ENCODE results near the gene CALML4.
"Not testable (repeated sequence)": the region's sequence is repeated elsewhere in the genome, so short reads cannot be mapped to it uniquely, and the experiment has no call there.

Gene CALML4

DNA sequence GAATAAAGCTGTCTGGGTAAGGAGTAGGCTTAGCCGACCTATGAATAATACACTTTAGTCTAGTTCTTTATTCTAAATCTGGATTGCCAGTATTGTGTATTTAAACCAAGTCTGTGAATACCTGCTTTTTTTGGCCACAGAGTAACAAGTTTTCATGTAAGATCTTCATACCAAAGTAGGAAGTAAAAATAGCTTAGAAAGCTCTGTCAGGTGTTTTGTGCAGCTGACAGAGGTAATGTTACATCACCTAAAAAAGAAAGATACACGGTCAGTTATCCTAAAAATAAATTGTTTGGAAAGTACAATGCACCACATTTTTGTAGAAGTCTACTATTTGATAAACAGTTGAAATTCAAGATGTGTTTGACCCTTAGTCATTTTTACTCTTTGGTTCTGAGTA is 16.5 kb downstream of the CALML4 start:
- no peak for DNase-seq

- no peak for DNase-seq
Observed at GRCh38 chr15:68187559-68187958, 17.6 kb downstream of the CALML4 start.

DNA sequence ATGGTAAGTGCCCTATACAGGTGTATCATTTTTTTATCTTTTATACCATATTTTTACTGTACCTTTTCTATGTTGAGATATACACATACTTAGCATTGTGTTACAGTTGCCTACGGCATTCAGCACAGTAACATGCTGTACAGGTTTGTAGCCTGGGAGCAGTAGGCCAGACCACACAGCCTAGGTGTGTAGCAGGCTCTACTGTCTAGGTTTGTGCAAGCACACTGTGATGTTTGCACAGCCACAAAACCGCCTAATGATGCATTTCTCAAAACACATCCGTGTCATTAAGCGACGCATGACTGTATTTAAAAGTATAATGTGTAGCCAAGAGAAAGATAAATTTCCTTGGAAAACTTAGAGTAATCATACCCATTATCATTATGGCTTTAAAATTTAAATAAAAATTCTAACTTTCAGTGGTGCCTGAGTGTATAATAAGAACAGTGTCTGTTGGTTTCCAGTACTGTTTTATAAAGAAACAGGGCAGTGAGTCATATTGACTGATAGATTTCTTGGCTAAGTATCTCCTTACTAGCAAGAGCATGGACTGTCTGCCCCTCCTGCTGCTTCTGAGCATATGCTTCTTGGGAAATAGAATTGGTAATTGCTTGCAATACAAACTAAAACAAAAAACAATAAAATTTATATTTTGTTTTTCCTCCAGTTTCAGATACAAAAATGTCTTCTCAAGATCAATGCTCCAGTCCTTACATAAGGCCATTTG is 18.3 kb downstream of the CALML4 start:
- DNase-seq: no peak

- no peak for DNase-seq
Observed at GRCh38 chr15:68184616-68185480, 20.3 kb downstream of the CALML4 start.

DNA sequence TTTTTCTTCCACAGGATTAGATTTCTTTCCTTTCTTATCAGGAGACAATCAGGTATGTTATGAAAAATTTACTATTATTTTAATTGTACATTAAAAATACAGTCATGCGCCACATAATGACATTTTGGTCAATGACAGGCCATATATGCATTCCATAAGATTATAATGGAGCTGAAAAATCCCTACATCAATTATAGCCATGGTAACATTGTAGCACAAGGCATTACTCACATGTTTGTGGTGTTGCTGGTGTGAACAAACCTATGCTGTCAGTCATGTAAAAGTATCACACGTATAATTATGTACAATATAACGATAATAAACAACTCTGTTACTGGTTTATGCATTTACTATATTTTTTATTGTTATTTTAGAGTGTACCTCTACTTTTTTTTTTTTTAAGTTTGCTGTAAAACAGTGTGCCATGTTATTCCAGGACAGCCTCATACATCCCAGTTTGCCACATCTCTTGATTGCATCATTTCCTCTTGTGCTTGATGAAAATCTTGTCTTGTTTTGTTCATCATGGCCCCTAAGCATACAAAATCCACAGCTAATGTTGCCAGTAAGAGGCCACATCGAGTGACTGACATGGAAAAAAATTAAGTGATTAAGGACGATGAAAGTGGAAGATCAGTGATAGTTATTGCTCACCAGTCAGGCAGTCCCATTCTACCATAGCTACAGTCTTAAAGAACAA is 21.4 kb downstream of the CALML4 start:
- DNase-seq: no peak

DNA sequence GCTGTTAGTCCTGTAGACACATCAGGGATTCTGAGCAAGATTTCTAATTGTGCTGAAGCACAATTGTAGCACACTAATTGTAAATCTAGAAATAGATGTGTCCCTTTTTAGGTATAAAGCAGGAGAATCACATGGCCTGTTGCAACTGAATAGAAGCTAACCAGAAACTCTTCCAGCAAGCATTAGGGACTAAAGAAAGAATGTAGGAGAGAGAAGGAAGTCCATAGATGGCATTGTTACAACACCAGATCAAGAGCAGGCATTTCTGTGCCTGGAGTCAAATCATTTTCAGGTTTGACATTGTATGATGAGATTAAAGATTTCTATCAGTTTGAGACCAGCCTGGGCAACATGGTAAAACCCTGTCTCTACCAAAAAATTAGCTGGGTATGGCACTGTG is 27.4 kb downstream of the CALML4 start:
- DNase-seq: no peak

GRCh38 chr15:68176601-68177000 is 28.5 kb downstream of the CALML4 start:
- DNase-seq: no peak

- DNase-seq: no peak
Observed at GRCh38 chr15:68175526-68175925, 29.6 kb downstream of the CALML4 start.

- no peak for DNase-seq
Observed at GRCh38 chr15:68173119-68173518, 32.0 kb downstream of the CALML4 start.

- not testable (repeated sequence) for DNase-seq
Observed at GRCh38 chr15:68172037-68172436, 33.1 kb downstream of the CALML4 start.

DNA sequence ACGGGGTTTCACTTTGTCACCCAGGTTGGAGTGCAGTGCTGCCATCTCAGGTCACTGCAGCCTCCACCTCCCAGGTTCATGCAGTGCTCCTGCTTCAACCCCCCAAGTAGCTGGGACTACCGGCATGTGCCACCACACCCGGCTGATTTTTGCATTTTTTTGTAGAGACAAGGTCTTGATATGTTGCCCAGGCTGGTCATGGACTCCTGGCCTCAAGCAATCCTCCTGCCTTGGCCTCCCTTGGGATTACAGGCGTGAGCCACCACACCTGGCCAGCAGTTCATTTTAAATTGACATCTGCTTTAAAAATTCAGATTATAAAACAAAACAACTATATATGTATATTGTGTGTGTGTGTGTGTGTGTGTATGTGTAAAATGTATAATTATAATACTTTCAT is 38.3 kb downstream of the CALML4 start:
- DNase-seq: no peak

DNA sequence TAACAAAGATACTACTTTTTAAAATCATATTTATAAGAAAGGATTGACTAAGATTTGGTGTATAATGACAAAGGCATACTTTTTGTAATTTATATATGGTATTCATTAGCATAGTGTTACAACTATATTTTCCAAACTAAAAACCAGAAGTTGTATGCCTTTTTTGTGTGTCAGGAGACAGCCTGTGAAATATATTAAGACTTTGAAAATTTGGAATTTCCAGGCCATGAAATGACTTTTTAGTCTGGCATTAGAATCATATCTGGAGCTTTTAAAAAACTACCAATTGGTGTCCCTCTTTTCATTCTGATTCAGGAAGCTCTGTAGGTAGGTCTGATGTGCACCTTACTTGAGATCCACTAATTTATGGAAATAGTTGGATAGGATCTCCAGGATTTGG is 41.9 kb downstream of the CALML4 start:
- no peak for DNase-seq

GRCh38 chr15:68158046-68158628 is 47.0 kb downstream of the CALML4 start:
- no peak for DNase-seq

DNA sequence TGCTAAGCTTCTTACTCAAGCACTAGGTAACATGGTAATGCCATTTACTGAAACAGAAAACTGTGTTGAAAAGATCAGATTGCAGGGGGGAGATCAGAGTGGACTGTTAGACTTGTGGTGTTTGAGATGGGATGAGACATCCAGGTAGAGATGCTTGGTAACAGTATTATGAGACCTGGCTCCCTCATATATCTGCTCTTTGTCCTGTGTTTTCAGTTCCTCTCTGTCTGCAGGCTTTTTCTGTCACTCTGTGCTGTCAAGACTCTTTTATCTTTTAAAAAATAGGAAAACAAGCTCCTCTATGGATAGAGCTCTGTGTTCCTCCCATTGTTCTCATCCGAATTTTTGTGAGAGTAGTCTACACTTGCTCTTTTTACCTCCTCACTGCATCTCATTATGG is 48.1 kb downstream of the CALML4 start:
- no peak for DNase-seq

- DNase-seq: peak; percentile 22
Observed at GRCh38 chr15:68154923-68155559, 50.1 kb downstream of the CALML4 start.

DNA sequence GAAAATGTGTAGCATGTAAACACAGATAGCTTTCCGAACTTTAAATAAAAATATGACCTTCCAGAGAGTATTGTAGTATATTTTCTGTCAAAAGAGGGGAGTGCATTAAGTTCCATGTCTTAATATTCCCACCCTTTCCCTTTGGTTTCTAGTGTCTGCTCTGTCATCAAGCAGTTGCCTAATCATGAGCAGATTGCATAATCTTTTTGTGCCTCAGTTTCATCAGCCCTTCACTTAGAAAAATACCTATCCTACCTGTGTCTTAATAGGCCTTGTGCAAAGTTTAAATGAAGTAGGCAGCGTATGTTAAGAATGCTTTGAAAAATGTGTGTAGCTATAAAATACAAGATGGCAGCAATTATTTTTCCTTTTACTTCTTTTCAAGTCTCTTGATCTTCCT is 52.8 kb downstream of the CALML4 start:
- no peak for DNase-seq

DNA sequence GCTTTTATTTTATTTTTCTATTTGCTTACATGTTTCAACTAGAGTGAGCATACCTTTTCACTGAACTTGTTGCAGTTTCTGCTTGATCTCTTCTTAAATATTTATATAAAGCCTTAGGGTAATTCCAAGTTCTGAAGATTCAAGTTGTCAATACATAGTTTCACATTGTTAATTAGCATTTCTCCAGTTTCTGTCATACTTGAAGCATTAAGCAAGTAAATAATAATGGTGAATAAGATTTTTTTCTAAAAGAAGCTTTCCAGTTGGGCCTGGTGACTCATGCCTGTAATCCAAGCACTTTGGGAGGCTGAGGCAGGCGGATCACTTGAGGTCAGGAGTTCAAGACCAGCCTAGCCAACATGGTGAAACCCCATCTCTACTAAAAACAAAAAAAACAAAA is 53.9 kb downstream of the CALML4 start:
- DNase-seq: no peak

GRCh38 chr15:68150187-68150586 is 54.9 kb downstream of the CALML4 start:
- DNase-seq: no peak

GRCh38 chr15:68149059-68149458 is 56.1 kb downstream of the CALML4 start:
- DNase-seq: no peak

GRCh38 chr15:68148039-68148438 is 57.1 kb downstream of the CALML4 start:
- no peak for DNase-seq

DNA sequence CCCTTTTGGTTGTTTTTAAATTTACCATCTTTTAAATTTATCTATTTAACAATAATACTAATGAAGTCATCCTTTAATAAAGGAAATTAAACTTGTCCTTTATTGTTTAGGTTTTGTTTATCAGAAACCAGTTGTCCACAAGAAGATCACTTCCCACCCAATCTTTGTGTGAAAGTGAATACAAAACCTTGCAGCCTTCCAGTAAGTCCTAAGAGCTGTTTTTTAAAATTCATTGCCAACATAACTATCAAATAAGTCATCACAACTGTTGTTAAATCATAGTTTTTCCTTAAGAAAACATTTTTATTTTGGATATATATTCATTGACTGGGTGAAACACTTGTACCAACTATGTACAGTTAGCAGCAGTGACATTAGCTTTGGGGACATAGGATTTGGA is 59.4 kb downstream of the CALML4 start:
- no peak for DNase-seq

DNA sequence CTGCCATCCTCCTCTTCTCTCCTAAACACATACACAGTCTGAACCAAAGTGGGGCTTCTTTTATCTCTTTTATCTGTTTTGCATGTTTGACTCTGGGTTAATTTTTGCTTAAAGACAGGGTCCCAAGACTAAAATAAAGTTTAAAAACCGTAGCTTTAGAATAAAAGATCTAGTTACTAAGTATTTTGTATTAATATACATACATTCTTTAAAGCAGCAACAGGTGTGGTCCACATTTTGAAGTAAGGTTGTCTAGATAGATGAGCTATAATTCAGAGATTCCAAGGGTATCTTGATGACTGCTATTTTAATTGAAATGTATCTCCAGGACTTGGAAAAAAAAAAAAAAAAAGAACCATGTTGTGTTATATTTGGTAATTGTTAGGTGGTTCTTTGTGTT is 61.3 kb downstream of the CALML4 start:
- no peak for DNase-seq

- no peak for DNase-seq
Observed at GRCh38 chr15:68143129-68143528, 62.0 kb downstream of the CALML4 start.

Data from kidney glomerular epithelial cell (primary cell).